Mammary epithelial cell (primary cell): Measurements from ENCODE around the gene GALNT18.

Source experiments
- EZH2 ChIP-seq: IDR thresholded peaks from 2 replicates; pipeline ENCODE4 v1.6.1; 2012; ENCODE audit warnings: low read length, inconsistent platforms, borderline replicate concordance
- TF ChIP-seq, protein P1 (sequence below), 2 donors: IDR thresholded peaks in 1 of 2; conservative IDR thresholded peaks in 1 of 2; 2 replicates each; pipeline ENCODE4 v1.5.1; 2011 to 2012; ENCODE audit warnings: inconsistent platforms in 2 of 2, low read length in 2 of 2, mild to moderate bottlenecking in 2 of 2, control low read depth in 1 of 2, low read depth in 1 of 2; ENCODE audit not compliant: insufficient read depth in 1 of 2; ENCODE audit errors: extremely low read depth in 1 of 2

- TF ChIP-seq, protein P1, sequence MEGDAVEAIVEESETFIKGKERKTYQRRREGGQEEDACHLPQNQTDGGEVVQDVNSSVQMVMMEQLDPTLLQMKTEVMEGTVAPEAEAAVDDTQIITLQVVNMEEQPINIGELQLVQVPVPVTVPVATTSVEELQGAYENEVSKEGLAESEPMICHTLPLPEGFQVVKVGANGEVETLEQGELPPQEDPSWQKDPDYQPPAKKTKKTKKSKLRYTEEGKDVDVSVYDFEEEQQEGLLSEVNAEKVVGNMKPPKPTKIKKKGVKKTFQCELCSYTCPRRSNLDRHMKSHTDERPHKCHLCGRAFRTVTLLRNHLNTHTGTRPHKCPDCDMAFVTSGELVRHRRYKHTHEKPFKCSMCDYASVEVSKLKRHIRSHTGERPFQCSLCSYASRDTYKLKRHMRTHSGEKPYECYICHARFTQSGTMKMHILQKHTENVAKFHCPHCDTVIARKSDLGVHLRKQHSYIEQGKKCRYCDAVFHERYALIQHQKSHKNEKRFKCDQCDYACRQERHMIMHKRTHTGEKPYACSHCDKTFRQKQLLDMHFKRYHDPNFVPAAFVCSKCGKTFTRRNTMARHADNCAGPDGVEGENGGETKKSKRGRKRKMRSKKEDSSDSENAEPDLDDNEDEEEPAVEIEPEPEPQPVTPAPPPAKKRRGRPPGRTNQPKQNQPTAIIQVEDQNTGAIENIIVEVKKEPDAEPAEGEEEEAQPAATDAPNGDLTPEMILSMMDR (conservative IDR thresholded peaks at IDR 0.05 in 1 of 2, IDR thresholded peaks at IDR 0.05 in 1 of 2; ENCODE audit: extremely low read depth in 1 of 2, insufficient read depth in 1 of 2, low read depth in 1 of 2, low read length in 2 of 2): no peak
- no peak for TF ChIP-seq EZH2
These were observed 251.4 kb downstream of the GALNT18 start for GRCh38 chr11:11370255-11370961.
